Measurements from ENCODE around the gene HACE1.
"Not testable (repeated sequence)": the region's sequence is repeated elsewhere in the genome, so short reads cannot be mapped to it uniquely, and the experiment has no call there.

Gene HACE1, protein sequence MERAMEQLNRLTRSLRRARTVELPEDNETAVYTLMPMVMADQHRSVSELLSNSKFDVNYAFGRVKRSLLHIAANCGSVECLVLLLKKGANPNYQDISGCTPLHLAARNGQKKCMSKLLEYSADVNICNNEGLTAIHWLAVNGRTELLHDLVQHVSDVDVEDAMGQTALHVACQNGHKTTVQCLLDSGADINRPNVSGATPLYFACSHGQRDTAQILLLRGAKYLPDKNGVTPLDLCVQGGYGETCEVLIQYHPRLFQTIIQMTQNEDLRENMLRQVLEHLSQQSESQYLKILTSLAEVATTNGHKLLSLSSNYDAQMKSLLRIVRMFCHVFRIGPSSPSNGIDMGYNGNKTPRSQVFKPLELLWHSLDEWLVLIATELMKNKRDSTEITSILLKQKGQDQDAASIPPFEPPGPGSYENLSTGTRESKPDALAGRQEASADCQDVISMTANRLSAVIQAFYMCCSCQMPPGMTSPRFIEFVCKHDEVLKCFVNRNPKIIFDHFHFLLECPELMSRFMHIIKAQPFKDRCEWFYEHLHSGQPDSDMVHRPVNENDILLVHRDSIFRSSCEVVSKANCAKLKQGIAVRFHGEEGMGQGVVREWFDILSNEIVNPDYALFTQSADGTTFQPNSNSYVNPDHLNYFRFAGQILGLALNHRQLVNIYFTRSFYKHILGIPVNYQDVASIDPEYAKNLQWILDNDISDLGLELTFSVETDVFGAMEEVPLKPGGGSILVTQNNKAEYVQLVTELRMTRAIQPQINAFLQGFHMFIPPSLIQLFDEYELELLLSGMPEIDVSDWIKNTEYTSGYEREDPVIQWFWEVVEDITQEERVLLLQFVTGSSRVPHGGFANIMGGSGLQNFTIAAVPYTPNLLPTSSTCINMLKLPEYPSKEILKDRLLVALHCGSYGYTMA

DNA sequence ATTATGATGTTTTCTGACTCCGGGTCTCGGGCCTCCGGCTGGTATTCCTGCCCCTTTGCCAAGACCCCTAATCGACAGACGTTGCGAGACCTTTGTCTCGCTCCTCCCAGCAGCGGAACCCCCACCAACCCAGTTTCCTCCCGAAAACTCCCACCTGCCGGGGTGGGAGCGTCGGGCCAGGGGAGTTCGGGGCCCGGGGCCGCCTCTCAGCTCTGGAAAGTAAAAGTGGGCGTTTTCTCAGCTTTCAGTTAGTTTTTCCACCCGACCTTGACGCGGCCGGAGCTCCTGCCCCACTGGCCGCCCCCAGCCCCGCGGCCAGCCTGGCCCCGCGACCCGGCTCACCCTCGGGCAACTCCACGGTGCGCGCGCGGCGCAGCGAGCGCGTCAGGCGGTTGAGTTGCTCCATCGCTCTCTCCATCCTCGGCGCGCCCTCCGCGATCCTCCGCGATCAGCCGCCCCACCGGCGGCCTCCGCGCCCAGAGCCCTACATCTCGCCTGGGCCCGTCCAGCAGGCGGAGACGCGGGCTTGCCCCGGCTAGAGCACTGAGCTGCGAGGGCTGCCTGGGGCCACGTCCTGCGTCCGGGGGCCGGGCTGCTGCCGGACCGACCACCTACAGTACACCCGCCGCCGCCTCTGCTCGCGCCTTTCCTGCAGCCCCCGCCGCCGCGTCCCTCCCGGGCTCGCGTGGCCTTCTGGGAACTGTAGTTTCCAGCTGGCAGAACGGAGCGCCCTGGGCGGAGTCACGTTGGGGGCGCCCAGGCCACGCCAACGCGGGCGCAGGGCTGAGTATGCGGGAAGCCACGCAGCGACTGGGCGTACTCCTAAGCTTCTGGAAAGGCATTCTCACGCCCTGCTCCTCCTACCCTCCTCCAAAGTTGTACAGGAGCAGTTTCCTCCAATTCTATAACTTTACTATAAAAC lies at the start of gene HACE1:
Gene HACE1 (minus strand): TSS at position 695 of the 922 bp plus-strand sequence. CDS start 277 bp downstream, at position 418.
- in situ Hi-C loops (cut with MboI; ENCODE audit: low sequenced_read_pairs) = no loop called here

DNA sequence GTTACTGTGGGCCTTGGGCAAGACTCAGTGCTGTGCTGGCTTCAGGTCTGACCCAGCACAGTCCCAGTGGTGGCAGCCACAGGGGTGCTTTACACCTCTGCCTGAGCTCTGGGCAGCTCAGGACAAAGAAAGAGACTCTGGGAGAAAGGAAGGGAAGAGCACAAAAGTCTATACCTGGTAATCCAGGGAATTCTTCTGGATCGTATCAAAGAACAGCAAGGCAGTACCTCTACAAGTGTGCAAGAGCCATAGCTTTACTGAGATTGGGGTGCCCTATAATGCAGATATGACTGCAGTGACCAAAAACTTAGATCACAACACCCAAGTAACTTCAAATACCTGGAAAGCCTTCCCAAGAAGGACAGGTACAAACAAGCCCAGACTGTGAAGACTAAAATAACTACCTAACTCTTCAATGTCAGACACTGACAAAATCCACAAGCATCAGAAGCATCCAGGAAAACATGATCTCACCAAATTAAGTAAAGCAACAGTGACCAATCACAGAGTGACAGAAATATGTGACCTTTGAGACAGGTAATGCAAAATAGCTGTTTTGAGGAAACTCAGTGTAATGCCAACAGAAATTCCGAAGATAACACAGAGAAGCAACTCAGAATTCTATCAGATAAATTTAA lies 49.3 kb upstream of the HACE1 start:
- in situ Hi-C loops (cut with MboI; ENCODE audit: low sequenced_read_pairs) = no loop called here

DNA sequence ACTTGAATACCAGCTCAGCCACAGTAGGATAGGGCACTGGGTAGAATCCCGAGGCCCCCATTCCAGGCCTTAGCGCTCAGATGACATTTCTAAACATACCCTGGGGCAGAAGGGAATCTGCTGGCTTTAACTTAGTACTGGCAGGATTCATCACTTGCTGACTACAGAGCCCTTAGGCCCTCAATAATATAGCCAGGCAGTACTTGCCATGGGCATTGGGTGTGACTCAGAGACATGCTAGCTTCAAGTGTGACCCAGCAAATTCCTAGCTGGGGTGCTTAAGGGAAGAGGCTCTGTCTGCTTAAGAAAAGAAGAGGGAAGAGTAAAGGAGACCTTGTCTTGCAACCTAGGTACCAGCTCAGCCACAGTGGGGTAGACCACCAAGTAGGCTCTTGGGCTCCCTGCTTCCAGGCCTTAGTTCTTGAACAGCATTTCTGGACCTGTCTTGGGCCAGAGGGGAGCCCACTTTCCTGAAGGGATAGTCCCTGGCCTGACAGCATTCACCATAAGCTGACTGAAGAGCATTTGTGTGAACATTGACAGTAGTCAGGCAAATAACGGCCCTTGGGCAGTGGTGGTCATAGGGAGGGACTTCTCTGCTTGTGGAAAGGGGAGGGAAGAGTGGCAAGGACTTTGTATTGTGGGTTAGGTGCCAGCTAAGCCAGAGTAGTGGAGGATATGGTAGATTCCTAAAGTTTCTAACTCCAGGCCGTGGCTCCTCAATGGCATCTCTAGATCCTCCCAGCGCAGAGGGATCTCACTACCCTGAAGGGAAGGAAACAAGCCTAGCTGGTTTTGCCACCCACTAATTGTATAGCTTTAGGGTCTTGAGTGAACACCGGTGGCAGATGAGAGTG lies 48.5 kb upstream of the HACE1 start:
- in situ Hi-C loops (cut with MboI; ENCODE audit: low sequenced_read_pairs) = no loop called here

DNA sequence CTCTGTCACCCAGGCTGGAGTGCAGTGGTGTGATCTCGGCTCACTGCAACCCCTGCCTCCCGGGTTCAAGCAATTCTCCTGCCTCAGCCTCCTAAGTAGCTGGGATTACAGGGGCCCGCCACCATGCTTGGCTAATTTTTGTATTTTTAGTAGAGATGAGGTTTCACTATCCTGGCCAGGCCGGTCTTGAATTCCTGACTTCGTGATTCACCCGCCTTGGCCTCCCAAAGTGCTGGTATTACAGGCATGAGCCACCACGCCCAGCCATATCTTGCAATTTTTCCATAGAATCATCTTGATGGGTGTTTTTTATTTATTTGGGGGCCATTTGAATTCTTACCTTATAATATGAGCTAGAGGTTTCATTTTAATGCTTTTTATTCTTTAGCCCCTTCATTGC lies 39.2 kb upstream of the HACE1 start:
- in situ Hi-C loops (cut with MboI; ENCODE audit: low sequenced_read_pairs) = not testable (repeated sequence)

DNA sequence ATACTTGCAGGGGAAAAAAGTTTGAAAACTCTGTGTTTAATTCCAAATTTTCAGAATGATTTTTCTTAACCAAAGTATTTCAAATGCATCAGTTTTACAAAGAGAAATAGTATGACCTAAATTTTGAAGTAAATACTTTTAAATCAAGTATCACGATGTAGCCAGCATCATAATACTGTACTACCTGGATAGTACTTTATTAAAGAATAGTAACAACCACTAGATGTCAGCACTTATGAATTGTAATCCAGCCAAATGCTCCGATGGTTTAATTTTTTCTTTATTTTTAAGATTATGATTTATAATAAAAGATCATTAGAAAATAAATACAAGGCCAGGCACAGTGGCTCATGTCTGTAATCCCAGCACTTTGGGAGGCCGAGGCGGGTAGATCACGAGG lies 37.2 kb upstream of the HACE1 start:
- in situ Hi-C loops (cut with MboI; ENCODE audit: low sequenced_read_pairs) = no loop called here

DNA sequence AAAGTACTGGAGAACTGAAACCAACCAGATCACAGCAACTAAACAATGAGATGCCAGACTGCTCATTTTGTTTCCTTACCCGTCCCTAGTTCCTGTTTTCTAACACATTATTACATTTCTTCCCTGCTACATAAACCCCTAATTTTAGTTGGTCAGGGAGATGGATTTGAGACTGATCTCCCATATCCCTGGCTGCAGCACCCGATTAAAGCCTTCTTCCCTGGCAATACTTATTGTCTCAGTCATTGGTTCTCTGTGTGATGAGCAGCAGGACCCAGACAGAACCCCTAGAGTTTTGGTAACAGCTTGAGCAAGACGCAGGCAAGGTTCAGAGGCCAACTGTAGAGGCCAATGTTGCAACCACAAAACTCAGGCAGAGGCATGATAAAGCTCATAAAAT lies 28.3 kb upstream of the HACE1 start:
- in situ Hi-C loops (cut with MboI; ENCODE audit: low sequenced_read_pairs) = no loop called here

DNA sequence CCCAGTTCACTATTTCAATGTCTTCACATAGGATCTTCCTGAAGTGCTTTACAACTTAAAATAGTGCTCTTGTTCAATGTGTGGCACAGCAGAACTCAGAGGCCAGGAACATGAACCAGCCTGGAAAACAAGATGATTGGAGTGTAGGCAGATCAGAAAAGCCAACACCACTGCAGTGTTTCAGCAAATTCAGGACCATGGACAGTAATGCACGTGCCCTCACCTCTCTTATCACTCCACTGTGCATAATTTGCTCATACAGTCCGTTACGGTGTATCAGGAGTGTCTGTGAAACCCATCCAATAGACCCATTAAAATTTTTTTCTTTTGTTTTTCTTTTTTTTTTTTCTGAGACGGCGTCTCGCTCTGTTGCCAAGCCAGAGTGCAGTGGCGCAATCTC lies 27.6 kb upstream of the HACE1 start:
- in situ Hi-C loops (cut with MboI; ENCODE audit: low sequenced_read_pairs) = no loop called here

DNA sequence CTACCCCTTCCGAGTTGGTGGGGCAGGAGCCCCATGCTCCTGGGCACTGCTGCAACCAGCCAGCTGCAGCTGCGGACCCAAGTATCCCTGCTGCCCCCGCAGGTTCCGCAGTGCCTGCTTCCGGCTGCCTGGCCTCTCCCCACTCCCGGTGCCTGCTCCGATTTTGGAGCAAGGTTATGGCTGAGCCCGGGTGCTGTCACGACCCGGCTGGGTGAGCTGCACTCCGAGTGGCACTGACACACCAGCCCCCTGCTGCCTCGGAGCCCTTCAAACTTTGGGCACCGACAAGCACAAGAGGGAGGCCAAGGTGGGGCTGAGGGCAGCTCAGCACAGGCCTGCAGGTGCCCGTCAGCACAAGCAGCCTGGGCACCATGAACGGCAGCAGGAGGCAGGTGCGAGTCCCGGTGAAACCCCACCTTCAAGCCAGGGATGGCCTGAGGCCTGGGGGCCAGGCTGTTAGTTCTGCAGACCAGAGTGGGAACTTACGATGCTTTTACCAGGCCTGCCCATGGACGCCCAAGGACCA lies 25.9 kb upstream of the HACE1 start:
- in situ Hi-C loops (cut with MboI; ENCODE audit: low sequenced_read_pairs) = no loop called here

DNA sequence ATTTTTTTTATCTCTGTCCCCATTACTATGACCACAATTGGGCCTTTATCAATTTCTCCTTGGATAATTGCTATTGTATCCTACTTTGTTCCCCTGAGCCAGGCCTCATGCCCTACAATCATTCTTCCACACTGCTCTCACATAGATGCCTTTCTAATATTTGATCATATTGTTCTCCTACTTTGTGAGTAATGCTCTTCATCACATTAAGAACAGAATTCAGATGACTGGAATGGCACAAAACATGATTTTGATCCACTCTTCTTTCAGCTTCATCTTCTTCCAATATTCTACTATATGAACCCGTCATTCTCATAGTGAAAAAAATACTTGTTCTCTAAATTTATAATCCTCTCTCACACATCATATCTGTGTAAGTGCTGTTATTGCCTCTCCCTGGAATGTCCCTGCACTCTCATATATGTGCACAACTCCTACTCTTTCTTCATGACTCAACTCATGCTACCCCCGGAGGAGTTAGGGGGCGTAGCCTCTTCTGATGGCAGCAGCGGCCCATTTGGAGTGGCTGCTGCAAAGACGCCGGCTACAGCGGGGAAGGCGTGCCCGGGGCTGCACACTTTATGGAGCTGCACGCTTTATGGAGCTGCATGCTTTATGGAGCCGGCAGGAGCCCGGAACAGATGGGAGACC lies 25.3 kb upstream of the HACE1 start:
- in situ Hi-C loops (cut with MboI; ENCODE audit: low sequenced_read_pairs) = no loop called here

DNA sequence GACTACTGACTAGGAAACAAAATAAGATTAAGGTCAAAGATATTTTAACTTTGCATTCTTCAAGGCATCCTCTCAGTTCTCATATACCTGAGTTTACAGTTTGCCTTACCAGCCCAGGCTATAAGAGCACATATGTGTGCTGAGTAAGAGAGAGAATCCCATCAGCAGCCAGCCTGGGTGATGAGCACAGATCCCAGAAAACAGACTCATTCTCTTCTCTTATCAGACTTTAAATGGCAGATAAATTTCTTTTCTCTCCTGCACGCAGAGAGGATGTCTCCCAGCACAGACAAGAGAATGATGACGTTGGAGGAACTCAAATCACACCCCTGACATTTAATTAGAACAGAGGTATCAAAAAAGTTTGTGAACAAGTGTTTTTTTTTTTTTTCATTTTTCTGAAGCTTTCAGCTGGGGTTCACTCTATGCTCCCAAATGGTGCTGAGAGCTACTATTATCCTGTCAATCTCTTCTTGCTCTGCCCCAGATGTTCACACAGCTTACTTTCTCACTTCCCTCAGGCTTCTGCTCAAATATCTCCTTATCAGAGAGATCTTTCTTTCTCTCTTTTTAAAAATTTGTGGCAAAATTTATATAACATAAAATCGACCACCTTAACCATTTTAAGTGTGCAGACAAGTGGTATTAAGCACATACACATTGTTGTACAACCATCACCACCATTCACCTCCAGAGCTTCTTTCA lies 22.4 kb upstream of the HACE1 start:
- in situ Hi-C loops (cut with MboI; ENCODE audit: low sequenced_read_pairs) = no loop called here

DNA sequence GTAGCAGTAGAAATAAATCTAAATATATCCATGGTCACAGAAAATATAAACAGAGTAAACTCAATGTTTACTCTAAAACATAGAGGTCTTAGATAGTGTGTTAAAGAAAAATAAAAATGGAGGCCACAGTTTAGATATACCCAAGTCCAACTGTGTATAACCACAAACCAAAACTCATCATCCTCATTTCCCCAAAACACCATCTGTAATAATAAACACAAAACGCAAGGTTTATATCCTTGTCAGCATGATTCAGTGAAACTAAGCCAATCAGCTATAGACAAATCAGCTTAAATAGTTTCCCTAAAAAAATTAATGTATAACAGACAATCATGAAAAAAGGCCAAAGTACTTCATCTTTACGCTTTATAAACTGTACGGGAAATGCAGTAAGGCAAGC lies 2.7 kb upstream of the HACE1 start:
- in situ Hi-C loops (cut with MboI; ENCODE audit: low sequenced_read_pairs) = no loop called here

DNA sequence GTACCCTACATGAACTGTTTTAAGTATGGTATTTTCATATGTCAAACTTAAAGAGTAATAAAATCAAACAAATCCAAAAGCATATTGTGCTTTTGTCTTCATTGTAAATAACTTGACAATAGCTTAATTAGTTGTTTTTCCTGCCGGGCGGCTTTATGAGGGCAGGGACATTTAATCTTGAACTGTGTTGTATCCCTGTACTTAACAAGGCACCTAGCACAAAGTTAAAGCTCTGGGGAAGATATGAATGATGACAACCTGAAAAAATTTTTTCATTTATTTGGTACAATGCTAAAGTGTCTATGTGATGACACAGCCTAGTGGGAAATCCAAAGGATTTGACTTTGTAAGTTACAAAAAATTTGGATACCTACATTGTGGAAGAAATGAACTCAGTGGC lies 502 bp upstream of the HACE1 start:
- in situ Hi-C loops (cut with MboI; ENCODE audit: low sequenced_read_pairs) = no loop called here

DNA sequence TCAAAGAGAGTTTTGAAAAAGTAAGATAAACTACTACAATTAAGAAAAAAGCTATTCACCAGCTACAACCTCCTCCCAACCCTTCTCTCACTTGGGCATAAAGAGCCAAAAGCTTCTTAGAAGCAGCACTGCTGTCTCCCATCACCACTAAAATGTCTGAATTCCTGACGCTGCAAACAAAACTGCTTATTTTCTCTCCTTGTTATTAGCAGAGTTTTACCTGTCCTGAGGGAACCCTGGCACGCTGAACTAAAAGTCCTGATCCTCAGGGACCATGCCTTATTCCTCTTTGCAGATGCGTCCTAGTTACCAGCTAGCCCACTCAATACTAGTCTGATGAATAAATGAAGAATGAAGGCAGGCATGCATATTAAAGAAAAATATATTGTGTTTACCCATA lies 1.1 kb downstream of the HACE1 start:
- in situ Hi-C loops (cut with MboI; ENCODE audit: low sequenced_read_pairs) = no loop called here

DNA sequence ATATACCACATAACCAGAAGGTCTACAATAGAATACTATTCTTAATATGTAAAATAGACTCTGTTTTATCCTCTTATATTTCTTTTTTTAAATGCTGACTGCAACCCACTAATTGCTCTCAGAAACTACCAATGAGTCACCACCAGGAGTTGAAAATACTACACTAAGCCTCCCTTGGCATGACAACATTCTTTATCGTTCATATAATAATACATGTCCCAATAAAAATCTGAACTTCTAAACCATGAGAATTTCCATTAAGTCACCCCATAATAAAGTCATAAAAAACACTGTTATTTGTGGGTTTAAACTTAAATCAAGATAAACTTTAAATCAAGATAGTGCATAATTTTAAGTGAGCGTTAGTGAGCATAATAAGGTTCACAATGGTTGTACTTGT lies 4.2 kb downstream of the HACE1 start:
- in situ Hi-C loops (cut with MboI; ENCODE audit: low sequenced_read_pairs) = no loop called here

DNA sequence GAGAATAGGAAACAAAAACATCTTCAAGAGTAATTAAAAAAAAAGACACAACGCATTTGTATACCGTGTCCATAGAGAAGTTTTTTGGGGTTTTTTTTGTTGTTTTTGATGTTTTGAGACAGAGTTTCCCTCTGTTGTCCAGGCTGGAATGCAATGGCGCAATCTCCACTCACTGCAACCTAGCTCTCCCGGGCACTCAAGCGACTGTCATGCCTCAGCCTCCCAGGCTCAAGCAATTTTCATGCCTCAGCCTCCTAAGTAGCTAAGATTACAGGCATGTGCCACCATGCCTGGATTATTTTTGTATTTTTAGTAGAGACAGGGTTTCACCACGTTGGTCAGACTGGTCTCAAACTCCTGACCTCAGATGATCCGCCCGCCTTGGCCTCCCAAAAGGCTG lies 12.0 kb downstream of the HACE1 start:
- in situ Hi-C loops (cut with MboI; ENCODE audit: low sequenced_read_pairs) = not testable (repeated sequence)

DNA sequence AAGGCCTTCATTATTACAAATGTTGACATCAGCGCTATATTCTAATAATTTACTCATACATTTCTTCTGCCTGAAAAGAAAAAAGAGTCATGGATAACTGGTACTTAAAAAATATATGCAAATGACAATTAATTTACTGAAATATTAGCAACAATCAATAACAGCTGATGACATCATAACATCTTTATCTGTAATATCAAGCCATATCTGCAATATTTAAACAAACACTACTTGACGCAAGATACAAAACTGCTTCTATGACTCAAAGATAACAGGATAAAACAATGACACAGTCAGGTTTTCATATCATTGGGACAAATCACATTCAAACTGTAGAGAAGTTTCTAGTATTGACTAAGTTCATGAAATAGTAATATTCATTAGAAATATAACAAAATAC lies 16.5 kb downstream of the HACE1 start:
- in situ Hi-C loops (cut with MboI; ENCODE audit: low sequenced_read_pairs) = no loop called here

DNA sequence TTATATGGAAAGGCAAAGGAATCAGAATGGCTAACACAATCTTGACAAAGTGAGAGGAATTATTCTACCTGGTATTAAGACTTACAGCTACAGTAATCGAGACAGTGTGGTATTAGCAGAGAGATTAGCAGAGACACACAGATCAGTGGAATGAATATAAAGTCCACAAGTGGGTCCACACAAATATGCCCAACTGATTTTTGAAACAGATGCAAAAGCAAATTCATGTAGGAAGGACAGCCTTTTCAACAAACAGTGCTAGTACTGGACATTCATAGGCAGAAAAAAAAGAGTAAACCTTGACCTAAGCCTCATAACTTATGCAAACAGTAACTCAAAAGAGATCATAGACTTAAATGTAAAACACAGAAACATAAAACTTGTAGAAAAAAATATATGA lies 22.6 kb downstream of the HACE1 start:
- in situ Hi-C loops (cut with MboI; ENCODE audit: low sequenced_read_pairs) = no loop called here

DNA sequence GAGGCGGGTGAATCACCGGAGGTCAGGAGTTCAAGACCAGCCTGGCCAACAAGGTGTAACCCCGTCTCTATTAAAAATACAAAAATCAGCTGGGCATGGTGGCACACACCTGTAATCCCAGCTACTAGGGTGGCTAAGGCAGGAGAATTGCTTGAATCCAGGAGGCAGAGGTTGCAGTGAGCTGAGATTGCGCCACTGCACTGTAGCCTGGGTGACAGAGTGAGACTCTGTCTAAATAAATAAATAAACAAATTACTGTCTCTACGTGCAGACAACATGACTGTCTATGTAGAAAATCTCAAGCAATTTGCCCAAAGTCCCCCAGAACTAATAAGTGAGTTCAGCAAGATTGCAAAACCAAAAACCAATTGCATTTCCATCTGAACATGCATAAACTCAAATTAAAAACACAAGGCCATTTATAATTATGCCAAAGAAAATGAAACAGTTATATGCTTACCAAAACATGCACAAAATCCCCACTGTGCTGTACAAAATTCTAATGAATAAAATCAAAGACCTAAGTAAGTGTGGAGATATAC lies 23.2 kb downstream of the HACE1 start:
- in situ Hi-C loops (cut with MboI; ENCODE audit: low sequenced_read_pairs) = not testable (repeated sequence)

Data from hTERT RPE-1 (cell line).